IPS-20b (cell line): ENCODE measurements around the gene NUDT14.

ENCODE experiments used
- H3K27ac ChIP-seq: one replicate; pipeline ENCODE4 v1.5.1; 2013; ENCODE audit warnings: low read length
- H3K27me3 ChIP-seq: 2 replicates; pipeline ENCODE4 v1.6.1; 2013; ENCODE audit warnings: mild to moderate bottlenecking, low read length, inconsistent platforms; ENCODE audit not compliant: insufficient read depth
- H3K36me3 ChIP-seq: 2 replicates; pipeline ENCODE4 v1.6.1; 2013; ENCODE audit warnings: low read depth, mild to moderate bottlenecking, inconsistent platforms, low read length, moderate library complexity; ENCODE audit not compliant: insufficient read depth
- H3K4me1 ChIP-seq: 2 replicates; pipeline ENCODE4 v1.6.1; 2013; ENCODE audit warnings: mild to moderate bottlenecking, control low read depth, inconsistent platforms, low read length, moderate library complexity; ENCODE audit not compliant: insufficient read depth
- H3K4me3 ChIP-seq: 2 replicates; pipeline ENCODE4 v1.5.1; 2013; ENCODE audit warnings: mild to moderate bottlenecking, low read length, inconsistent platforms
- H3K9ac ChIP-seq: 2 replicates; pipeline ENCODE4 v1.6.1; 2013; ENCODE audit warnings: low read depth, mild to moderate bottlenecking, inconsistent platforms, low read length, moderate library complexity
- H3K9me3 ChIP-seq: 2 replicates; pipeline ENCODE4 v1.6.1; 2013; ENCODE audit warnings: mild to moderate bottlenecking, low read depth, low read length, inconsistent platforms; ENCODE audit not compliant: insufficient read depth

Gene NUDT14

DNA sequence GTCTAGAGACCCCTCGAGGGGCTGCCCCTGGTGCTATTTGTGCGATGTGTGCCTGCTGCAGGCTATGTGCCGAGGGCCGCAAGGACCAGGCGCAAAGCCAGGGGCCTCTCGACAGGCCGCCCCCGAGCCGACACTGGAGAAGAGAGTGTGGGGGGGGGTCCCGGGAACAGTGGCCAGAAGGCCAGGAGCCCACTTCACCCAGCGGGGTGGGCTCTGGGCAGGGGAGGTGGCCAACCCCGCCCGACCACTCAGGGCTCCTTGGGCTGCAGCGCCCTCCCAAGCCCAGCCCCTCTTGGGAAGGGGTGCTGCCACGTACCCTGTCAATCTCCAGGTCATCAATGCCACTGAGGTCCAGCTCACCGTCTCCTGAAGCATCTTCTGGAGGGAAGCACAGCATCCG is 38.6 kb upstream of the NUDT14 start:
- no peaks in the 10 kb centered on the region for H3K27me3 ChIP-seq
- H3K36me3 ChIP-seq: no peaks in the 10 kb centered on the region; the same call in none of the 2 replicates
- H3K4me3 ChIP-seq: no peak overlapping the region
- no peak overlapping the region for H3K9ac ChIP-seq
- H3K4me1 ChIP-seq: no peaks in the 10 kb centered on the region
- H3K27ac ChIP-seq: no peak overlapping the region
- H3K9me3 ChIP-seq: no peaks in the 10 kb centered on the region

DNA sequence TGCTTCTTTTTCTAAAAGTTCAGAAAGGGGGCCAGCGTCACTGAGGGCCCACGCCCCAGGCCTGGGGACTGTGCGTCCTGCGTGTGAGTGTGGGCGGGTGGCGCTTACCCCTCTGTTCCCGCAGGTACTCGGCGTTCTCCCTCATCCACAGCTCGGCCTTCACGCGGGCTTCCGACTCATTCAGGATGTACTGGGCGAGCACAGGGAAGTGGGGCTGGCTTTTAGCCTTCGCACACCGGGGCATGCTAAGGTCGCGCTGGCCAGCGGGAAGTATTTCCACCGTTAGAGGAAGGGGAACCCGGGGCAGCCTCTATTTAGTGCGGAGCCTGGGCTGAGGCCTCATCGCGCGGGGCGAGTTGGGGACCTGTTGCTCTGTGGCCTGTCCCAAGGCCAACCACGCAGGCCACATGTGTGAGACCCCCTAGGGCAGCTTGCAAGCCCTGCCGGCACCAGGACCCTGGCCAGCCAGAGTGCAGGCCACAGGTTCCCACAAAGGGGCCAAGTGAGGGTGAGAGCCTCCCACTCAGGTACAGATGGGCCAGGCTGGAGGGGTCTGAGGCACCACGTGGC is 38.0 kb upstream of the NUDT14 start:
- Histone ChIP-seq H3K27ac (no peak overlapping the region), H3K36me3 (no peaks in the 10 kb centered on the region; the same call in none of the 2 replicates), H3K4me3 (no peak overlapping the region), H3K9me3 (no peaks in the 10 kb centered on the region), H3K27me3 (no peaks in the 10 kb centered on the region), H3K4me1 (no peaks in the 10 kb centered on the region), H3K9ac (no peak overlapping the region)

DNA sequence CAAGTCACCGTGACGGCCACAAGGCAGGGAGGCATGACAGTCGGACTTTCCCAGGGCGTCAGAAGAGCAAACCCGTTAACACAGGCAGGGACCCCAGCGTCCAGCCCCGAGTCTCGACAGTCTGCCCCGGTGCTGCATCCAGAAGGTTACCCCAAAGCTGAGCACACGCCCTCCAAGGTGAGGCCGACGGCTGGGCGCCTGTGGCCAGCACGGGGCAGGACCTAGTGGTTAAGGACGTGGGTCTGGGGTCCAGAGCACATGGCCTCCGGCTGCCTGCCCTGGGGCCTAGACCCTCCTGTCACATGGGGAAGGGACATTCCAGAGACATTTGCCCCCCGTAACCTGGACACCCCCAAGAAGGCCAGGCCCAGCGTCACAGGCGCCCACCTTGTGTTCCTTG is 37.5 kb upstream of the NUDT14 start:
- Histone ChIP-seq H3K27me3 (no peaks in the 10 kb centered on the region), H3K9me3 (no peaks in the 10 kb centered on the region), H3K4me3 (no peak overlapping the region), H3K4me1 (no peaks in the 10 kb centered on the region), H3K27ac (no peak overlapping the region), H3K9ac (no peak overlapping the region), H3K36me3 (no peaks in the 10 kb centered on the region; the same call in none of the 2 replicates)

DNA sequence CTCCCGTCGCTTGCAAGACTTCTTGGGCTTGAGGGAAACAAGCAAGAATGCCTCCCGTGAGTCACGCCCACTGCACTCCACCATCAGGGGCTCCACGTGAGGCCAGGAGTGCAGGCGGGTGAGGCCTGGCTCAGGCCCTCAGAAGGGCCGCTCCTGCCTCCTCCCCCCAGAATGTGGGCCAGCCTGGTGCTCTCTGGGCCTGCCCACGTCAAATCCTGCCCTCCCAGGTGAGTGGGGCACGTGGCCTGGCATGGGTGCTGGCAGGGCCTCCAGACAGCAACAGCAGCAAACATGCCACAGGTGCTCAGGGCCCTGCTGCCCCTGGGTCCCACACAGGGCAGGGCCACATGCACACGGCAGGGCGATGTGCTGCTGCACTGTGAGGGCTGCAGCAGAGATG is 36.7 kb upstream of the NUDT14 start:
- Histone ChIP-seq H3K9me3 (no peaks in the 10 kb centered on the region), H3K9ac (no peak overlapping the region), H3K4me3 (no peak overlapping the region), H3K4me1 (no peaks in the 10 kb centered on the region), H3K27ac (no peak overlapping the region), H3K36me3 (no peaks in the 10 kb centered on the region; the same call in 1 of the 2 replicates), H3K27me3 (no peaks in the 10 kb centered on the region)

DNA sequence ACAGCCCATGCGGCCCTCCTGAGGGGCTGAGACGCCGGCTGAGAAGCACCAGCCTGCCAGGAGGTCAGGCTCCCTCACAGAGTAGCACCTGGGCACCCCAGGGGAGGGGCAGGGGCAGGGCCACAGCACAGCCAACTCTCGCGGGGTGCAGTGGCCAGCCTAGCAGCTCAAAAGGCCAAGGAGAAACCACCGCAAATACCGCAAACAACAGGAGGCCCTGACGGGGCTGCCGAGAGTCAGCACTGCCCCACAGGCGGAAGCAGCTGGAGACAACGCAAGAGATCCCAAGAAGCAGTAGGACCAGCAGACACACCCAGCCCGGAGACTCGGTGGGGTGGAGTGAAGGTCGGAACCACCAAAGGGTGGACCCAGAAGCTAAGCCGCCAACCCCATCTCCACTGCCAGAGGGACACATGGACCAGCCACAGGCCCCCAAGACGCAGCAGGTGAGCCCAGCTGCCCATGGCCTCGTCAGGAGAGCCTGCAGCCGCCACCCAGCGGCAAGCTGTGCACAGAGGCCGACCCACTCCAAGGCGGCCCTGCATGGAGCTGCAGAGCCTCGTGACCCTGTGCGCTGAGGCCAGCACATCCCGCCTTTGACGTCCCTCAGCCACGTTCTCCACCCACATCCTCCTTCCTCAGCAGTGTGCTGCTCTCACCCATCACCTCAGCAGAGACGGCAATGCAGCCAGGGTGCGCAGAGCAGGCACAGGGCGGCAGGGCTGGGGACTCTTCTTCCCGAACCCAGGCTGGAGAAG is 35.6 kb upstream of the NUDT14 start:
- no peak overlapping the region for H3K27ac ChIP-seq
- no peak overlapping the region for H3K9ac ChIP-seq
- H3K4me3 ChIP-seq: no peak overlapping the region
- H3K9me3 ChIP-seq: no peaks in the 10 kb centered on the region
- H3K36me3 ChIP-seq: no peaks in the 10 kb centered on the region; the same call in 1 of the 2 replicates
- H3K4me1 ChIP-seq: no peaks in the 10 kb centered on the region
- H3K27me3 ChIP-seq: no peaks in the 10 kb centered on the region

DNA sequence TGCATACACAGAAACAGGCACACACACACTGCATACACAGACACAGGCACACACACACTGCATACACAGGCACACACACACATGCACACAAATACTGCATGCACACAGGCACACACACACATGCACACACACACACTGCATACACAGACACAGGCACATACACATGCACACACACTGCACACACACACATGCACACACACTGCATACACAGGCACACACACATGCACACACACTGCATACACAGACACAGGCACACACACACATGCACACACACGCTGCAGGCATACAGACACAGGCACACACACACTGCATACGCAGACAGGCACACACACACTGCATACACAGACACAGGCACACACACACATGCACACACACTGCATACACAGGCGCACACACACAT is 34.5 kb upstream of the NUDT14 start:
- Histone ChIP-seq H3K9me3 (no peaks in the 10 kb centered on the region), H3K27me3 (no peaks in the 10 kb centered on the region), H3K4me1 (no peaks in the 10 kb centered on the region), H3K9ac (no peak overlapping the region), H3K36me3 (no peaks in the 10 kb centered on the region; the same call in 1 of the 2 replicates), H3K27ac (no peak overlapping the region), H3K4me3 (no peak overlapping the region)

DNA sequence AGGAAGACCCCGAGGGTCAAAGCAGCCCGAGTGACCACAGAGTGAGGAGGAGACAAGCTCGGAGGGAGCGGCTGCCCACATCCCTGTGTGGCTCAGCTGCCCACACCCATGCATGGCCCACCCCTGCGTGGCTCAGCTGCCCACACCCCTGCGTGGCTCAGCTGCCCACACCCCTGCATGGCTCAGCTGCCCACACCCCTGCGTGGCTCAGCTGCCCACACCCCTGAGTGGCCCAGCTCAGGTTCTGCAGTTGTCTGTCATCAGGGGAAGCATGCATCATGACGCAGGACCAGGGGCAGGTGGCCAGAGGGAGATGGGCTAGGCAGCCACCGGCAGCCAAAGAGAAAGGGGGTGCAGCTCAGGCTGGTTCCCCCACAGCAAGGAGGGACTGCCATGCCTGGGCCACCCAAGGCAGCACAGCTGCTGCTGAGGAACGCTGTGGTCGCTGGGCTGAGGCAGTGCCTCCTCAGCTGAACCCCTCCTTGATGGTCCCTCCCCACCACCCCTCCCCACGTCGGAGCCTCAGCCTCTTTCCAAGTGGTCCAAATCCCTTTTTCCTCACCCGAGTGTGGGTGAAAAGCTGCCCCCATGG is 33.3 kb upstream of the NUDT14 start:
- Histone ChIP-seq H3K36me3 (no peaks in the 10 kb centered on the region; the same call in 1 of the 2 replicates), H3K27ac (no peak overlapping the region), H3K4me1 (no peaks in the 10 kb centered on the region), H3K4me3 (no peak overlapping the region), H3K27me3 (no peaks in the 10 kb centered on the region), H3K9ac (no peak overlapping the region), H3K9me3 (no peaks in the 10 kb centered on the region)

DNA sequence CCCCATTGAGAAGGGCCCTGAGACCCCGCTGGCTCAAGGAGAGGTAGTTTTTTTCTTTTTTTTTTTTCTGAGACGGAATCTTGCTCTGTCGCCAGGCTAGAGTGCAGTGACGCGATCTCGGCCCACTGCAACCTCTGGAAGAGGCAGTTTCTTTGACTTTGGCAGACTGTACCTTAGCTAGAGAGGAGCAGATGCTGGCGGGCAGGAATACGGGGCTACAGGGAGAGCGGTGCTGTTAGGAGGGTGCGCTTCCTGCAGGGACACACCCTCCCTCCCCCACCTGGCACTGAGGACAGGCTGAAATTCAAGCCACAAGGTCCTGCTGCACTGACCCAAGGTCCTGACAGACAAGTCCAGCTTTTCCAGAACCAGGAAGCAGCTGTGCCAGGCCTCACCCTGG is 32.2 kb upstream of the NUDT14 start:
- Histone ChIP-seq H3K4me3 (no peak overlapping the region), H3K36me3 (no peaks in the 10 kb centered on the region), H3K4me1 (no peaks in the 10 kb centered on the region), H3K9me3 (no peaks in the 10 kb centered on the region), H3K9ac (no peak overlapping the region; the same call in 1 of the 2 replicates), H3K27me3 (no peaks in the 10 kb centered on the region), H3K27ac (no peak overlapping the region)

DNA sequence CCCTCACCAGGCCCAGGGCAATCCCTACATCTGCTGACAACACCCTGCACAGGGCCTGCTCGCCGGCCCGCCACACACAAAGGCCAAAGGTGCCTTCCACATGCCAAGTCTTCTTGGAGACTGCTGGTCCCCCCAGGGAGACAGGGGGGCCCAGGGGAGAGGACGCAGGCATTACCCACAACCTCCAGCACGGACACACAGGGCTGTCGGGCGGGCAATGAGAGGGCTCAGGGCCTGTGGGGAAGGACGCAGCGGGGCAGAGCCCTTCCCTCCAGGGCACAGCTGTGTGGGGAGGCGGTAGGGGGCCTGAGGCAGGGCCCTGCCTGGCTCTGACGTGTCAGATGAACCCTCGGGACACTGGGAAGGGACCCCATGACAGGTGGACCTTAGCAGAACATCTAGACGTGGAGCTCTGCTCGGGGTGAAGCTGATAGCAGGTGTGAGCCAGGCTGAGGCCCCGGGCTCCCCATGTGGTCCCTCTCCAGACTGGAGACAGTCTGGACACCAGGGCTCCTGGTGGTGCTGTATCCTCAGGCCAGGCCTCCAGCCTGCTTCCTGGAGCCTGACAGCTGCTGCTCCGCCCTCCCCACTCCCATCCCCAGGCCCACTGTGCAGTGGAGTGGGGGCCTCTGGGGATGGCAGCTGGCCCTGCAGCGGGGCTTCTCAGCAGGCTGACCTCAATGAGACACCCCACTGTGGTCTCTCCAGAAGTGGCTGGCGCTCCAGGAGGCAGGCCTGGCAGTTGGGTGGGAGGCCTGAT is 31.6 kb upstream of the NUDT14 start:
- Histone ChIP-seq H3K9me3 (no peaks in the 10 kb centered on the region), H3K4me3 (no peak overlapping the region), H3K36me3 (no peaks in the 10 kb centered on the region), H3K4me1 (no peaks in the 10 kb centered on the region), H3K27ac (no peak overlapping the region), H3K9ac (no peak overlapping the region), H3K27me3 (no peaks in the 10 kb centered on the region)

DNA sequence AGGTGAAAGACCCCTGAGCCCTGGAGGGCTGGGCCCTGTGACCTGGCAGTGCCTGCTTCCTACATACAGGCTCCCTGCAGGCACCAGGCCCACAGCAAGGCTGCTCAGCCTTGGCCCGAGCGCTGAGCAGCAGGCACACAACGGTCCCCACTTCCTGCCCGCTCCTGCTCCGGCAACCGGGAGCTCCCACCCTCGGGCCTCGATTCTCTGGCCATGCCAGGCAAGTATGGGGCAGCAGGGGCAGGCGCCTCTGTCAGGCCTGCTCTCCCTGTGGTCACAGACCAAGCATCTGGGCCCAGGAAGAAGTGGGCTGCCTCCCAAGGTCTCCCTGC is 30.6 kb upstream of the NUDT14 start:
- no peak overlapping the region for H3K4me3 ChIP-seq
- no peak overlapping the region for H3K9ac ChIP-seq
- H3K4me1 ChIP-seq: no peaks in the 10 kb centered on the region
- no peak overlapping the region for H3K27ac ChIP-seq
- H3K9me3 ChIP-seq: no peaks in the 10 kb centered on the region
- no peaks in the 10 kb centered on the region for H3K27me3 ChIP-seq
- no peaks in the 10 kb centered on the region for H3K36me3 ChIP-seq

DNA sequence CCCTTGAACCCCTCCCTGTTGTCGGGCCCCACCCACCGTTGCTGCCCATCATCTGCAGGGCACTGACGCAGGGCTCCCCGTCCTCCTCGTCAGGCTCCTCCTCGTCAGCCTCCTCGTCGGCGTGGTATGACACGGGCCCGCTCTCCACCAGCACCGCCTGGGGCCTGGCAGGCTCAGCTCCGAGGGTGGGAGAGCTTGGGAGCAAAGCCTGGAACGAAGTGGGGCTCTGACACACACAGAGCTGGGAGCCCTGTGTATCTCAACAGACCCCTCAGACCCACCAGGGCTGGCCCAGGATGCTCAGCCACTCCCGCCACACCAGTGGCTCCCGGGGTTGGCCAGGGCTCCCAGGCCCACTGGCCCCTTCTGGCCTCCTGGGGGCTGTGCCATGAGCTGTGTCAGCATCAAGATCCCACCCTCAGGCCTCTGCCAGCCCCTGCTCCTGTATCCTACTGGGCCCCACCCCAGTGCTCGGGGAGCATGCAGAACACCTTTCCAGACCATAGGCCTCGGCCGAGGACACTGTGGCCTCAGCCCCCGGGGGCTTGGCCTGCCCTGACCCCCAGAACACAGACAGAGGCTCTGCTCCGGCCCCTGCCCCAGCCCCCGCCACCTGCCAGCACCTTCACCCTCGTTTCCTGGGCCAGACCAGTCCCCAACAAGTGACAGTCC is 30.1 kb upstream of the NUDT14 start:
- Histone ChIP-seq H3K4me1 (no peaks in the 10 kb centered on the region), H3K9ac (no peak overlapping the region), H3K27me3 (no peaks in the 10 kb centered on the region), H3K27ac (no peak overlapping the region), H3K36me3 (no peaks in the 10 kb centered on the region), H3K9me3 (no peaks in the 10 kb centered on the region), H3K4me3 (no peak overlapping the region)
